Right renal pelvis (tissue), 4 donors: ENCODE data around the gene CLOCK. TPM values are rescaled to one million over a fixed set of nuclear protein-coding genes. Genes with fewer than 3 reads are reported as not detected.

Experiments
- DNase-seq, 4 donors: peaks; one replicate each; pipeline ENCODE4 v3.0.0-alpha.2; 2013; ENCODE audit warnings: low read depth in 4 of 4, low spot score in 3 of 4, missing footprints in 1 of 4
- polyA plus RNA-seq, 4 donors: library from polyadenylated mRNA; unstranded; fragments of 120-200 nt; gene quantifications; one replicate each; pipeline ENCODE4 v1.2.1, GENCODE V29; 2013; ENCODE audit not compliant: insufficient read length in 4 of 4

CLOCK gene
- polyA plus RNA-seq, 4 donors, result 17.6 to 24.7 (median 21.6) TPM

GRCh38 chr4:55485821-55486220 is 60.9 kb downstream of the CLOCK start:
- no peak for DNase-seq

DNA sequence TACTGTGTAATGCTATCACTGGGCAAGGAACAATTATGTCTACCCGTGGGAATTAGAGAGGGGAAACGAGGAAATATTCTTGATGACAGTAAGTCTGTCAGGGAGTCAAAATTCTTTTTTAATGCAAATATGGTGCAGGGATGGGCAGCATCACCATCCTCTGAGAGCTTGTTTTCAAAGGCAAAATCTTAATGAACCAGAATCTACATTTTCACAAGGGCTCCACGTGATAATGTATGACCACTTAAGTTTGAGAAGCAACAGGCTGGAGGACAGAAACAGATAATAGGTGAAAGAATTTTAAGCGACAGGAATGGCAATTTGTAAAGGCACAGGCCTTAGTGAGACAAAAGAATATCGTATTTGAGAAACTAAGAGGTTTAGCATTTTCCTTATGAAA is 63.4 kb downstream of the CLOCK start:
- no peak for DNase-seq

- DNase-seq, result no peak
Observed at GRCh38 chr4:55475394-55476243, 71.1 kb downstream of the CLOCK start.

DNA sequence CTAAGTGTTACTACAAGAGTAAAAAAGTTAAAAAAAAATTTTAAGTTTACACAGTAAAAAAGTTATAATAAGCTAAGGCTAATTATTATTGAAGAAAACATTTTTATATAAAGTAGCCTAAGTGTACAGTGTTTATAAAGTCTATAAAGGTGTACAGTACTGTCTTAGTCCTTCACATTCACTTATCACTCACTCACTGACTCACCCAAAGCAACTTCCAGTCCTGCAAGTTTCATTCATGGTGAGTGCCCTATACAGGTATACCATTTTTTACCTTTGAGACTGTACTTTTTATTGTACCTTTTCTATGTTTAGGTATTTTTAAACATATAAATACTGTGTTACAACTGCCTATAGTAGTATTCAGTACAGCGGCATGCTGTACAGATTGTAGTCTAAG is 76.7 kb downstream of the CLOCK start:
- no peak for DNase-seq

GRCh38 chr4:55468724-55469123 is 78.0 kb downstream of the CLOCK start:
- no peak for DNase-seq

GRCh38 chr4:55466001-55466400 is 80.7 kb downstream of the CLOCK start:
- DNase-seq, result no peak

GRCh38 chr4:55458611-55459010 is 88.1 kb downstream of the CLOCK start:
- DNase-seq, result no peak

GRCh38 chr4:55458164-55458563 is 88.5 kb downstream of the CLOCK start:
- no peak for DNase-seq

DNA sequence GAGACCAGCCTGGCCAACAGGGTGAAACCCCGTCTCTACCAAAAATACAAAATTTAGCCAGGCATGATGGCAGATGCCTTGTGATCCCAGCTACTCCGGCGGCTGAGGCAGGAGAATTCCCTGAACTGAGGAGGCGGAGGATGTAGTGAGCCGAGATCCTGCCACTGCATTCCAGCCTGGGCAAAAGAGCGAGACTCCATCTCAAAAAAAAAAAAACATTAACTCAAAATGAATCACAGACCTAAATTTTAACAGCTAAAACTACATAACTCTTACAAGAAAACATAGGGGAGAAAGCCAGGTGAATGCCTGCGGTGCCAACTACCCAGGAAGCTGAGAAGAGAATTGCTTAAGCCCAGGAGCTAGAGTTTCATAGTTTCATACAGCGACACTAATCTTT is 96.1 kb downstream of the CLOCK start:
- DNase-seq, result no peak

DNA sequence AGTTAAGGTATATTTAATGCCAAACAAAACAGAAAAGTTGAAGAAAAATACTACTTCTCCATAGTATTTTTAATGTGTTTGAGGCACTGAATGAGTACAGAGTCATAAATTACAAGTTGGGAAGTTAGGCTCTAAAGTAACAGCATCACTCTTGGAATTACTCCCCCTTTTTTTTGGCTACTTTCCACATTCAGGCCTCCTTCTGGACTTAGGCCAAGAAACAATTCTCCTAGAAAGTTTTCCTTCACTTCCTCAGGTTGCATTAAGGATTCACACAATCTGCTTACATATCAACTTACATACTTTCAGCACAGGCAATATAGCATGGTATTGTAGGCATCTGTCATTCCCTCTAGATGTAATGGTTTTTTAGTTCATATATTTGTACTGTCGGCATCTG is 98.9 kb downstream of the CLOCK start:
- DNase-seq, result peak; percentile 10 to 44 (median 38)

- DNase-seq, result no peak
Observed at GRCh38 chr4:55447108-55447708, 99.5 kb downstream of the CLOCK start.

DNA sequence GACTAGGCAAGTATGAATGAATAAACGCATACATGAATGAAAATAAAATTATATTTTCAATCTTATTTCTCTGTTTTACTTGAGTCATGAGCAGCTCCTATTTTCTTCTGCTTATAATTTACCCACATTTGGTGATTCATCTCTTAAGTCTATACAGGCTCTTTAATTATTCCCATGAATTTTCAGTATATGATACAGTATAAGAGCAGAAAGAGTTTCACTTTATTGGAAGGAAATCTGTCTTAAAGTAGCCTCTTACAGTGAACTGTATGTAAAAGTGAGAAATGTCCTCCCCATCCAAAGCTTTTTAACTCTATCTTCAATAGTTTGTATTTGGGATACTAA is 100.2 kb downstream of the CLOCK start:
- DNase-seq, result no peak

GRCh38 chr4:55445921-55446577 is 100.7 kb downstream of the CLOCK start:
- DNase-seq, result no peak

GRCh38 chr4:55444827-55445226 is 101.9 kb downstream of the CLOCK start:
- DNase-seq, result no peak

DNA sequence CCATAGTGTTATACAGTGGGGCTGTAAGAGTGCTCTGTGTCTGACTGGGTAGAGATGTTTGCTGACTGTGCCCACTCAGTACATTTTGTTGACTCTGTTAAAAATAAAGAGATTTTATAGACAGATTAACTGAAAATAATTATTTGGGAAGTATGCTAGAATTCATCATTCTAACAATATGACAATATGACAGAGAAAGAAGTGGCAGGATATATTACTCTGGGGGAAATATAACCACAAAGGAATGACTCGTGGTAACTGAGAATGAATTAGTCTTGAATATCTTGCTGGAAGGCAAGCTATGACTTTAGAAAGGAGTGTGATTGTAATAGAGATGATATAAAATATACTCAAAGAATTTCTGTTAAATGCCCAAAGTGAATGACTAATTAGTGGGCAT is 104.2 kb downstream of the CLOCK start:
- no peak for DNase-seq

DNA sequence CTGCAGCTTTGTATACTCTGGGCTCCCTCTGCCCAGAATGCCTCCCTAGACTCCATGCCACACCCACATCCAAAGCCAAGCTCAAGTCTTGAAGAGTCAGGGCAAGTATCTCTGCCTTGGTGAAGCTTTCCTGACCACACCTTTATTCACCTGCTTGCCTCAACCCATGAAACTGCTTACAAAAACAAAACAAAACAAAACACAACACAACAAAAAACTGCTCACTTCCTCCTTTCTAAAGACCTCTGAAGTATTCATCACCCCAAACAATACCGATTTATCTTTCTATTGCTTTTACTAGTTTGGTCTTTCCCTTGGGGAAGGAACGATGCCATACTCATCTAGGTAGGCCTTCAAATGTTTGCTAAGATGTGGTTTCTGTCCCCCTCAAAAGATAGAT is 105.9 kb downstream of the CLOCK start:
- DNase-seq, result no peak

GRCh38 chr4:55439023-55439422 is 107.7 kb downstream of the CLOCK start:
- DNase-seq, result no peak

- DNase-seq, result no peak
Observed at GRCh38 chr4:55438314-55438713, 108.4 kb downstream of the CLOCK start.

DNA sequence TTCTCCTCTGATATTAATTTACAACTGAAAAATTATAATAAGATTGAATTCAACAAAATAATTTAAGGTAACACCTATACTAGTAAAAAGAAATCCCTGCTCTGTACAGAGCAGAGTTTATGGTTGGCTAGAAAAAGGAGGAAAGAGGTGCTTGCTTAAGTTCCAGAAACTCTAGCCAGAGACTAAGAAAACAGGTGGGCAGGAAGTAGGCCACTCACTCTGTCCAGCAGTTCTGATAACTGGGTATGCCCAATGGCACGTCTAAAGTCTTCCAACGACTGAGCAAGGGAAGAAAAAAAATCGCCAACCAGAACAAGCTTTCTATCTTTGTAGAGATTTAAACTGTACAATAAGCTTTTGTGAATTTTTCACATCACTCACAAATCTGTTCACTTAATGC is 108.9 kb downstream of the CLOCK start:
- no peak for DNase-seq

DNA sequence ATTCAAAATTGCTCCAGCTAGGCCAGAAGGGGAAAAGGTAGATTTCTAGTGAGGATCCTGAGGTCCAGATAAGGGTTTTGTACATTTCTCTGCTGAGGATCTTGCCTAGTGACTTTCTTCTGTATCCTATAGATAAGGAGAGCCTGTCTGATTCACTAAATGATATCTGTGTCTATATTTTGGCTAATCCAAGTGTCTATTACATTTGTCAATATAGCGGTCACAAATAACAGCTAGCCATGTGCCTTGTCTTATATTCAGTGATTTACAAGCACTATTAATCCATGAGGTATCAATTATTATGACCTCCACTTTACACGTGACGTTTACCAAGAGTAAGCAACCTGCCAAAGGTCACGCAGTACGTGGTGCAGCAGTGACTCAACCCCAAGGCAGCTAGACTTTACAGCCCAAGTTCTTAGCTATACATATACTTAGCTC is 109.3 kb downstream of the CLOCK start:
- DNase-seq, result no peak

DNA sequence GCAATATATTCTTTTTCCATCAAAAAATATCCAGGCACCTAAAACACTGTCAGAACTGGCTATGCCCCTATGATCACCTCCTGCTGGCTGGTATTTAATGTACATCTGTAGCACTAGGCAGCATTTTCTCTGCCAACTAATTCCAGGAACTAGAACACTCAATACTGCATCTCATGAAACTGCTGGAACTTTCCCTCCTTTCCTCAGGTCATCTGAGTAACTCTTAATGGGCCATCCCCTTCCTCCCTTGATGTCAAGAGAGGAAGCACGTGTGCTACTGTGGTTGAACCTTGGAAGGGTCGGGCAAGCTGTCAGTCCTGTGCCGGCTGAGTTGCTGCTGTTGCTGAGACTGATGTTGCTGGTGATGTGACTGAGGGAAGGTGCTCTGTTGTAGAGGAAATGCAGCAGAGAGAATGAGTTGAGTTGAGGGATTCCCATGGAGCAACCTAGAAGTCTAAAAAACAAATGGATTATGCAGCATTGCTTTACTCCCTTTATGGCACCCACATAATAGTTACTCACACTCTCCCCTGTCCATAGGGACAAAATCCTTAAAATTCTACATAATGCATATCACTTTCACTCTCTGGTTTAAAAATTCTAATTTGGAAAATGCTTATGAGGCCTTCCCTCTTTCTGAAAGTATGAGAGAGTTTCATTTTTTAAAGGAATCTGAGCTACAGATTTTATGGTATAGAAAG is 111.4 kb downstream of the CLOCK start:
- no peak for DNase-seq
